ENCODE measurements around the gene SLC15A4. TPM values are rescaled to one million over a fixed set of nuclear protein-coding genes. Genes with fewer than 3 reads are reported as not detected.

SLC15A4 gene
- total RNA-seq, 1 experiment from 2014 or later = 23.2 TPM

DNA sequence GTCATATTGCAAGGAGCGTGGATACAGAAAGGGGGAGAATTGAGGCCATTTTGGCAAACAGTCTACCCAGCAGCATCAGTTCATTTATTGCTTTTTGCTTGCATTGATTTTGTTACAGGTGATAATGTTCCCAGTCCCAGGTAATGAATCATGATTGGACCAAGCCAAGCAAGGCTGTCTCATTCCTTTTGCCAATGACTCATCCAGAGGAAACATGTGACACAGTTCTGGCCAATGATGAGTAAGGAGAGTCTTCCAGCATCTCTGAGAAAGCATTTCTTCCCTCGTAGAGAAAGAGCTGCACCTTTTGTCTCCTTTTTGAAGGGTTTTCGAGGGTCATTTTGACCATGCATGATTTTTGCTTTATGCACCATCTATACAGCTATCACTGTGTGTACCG lies 68.2 kb downstream of the SLC15A4 start:
- DNase-seq (ENCODE audit: low read depth) = no peak

DNA sequence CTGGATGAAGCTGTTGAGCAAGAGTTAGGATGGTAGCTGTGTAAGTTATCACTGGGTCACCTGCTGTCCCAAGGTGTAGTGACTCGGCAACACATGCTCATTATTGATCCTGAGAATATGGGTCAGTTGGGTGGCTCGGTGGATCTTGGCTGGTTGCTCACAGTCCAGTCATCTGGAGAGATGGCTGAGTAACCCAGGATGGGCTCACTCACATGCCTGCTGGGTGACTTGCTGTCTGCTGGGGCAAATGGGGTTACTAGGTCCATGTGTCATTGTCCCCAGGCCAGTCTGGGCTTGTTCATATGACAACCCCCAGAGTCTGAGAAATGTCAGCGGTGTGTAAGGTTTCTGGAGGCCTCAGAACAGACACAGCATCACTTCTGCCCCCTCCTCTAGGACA lies 69.5 kb downstream of the SLC15A4 start:
- DNase-seq (ENCODE audit: low read depth) = no peak

DNA sequence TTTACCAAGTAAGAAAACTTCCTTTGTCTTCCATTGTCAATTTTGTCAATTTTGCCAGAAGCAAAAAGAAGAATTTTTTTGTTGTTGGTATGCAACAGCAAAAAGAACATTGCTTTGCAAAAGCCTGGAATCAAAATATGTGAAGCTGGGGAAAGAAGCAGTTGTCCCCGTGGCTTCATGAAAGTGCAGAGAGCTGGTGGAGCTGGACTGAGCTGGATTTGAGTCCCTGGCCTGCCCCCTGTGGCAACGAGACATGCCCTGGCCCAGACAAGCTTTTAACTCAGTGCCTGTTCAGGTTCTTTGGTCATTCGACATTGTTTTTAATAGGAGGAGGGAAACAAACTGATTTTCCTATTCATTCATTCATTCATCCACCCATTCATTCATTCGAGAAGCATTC lies 70.3 kb downstream of the SLC15A4 start:
- DNase-seq (ENCODE audit: low read depth) = no peak

DNA sequence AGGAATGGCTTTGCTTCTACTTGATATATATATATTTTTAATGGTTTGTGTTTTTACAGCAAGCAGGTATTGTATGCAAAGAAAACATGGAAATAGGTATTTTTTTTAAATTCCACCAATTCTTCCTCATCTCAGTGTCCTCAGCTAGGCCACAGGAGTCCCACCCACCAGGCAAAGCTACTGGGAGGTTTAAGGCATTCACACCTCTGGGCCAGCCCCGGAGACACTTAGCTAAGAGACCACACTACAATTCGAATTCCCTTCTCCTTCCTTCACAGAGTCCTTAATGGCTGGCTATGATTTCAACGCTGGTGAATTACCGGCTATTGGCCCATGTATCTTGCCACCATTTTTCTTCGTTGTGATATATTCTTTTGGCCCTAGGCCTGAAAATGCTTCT lies 71.4 kb downstream of the SLC15A4 start:
- DNase-seq (ENCODE audit: low read depth) = no peak

DNA sequence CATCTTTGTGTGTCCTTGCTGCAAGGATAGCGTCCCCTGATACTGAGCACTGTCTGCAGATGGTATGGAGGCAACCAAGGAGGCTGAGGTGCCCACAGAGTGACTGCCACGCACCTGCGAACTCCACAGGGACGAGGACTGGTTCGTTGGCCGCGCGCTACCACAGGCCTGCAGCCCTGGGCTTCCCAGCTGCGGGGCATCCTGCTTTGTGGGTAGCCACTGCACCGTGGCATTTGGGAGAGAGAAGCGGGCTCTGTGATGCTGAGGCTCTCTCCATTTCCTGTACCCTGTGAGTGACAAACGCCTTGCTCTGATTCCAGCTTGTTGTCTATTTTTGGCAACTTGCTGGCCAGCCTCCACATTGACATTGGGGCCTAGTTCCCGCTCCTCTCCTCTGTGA lies 76.3 kb downstream of the SLC15A4 start:
- no peak for DNase-seq (ENCODE audit: low read depth)

DNA sequence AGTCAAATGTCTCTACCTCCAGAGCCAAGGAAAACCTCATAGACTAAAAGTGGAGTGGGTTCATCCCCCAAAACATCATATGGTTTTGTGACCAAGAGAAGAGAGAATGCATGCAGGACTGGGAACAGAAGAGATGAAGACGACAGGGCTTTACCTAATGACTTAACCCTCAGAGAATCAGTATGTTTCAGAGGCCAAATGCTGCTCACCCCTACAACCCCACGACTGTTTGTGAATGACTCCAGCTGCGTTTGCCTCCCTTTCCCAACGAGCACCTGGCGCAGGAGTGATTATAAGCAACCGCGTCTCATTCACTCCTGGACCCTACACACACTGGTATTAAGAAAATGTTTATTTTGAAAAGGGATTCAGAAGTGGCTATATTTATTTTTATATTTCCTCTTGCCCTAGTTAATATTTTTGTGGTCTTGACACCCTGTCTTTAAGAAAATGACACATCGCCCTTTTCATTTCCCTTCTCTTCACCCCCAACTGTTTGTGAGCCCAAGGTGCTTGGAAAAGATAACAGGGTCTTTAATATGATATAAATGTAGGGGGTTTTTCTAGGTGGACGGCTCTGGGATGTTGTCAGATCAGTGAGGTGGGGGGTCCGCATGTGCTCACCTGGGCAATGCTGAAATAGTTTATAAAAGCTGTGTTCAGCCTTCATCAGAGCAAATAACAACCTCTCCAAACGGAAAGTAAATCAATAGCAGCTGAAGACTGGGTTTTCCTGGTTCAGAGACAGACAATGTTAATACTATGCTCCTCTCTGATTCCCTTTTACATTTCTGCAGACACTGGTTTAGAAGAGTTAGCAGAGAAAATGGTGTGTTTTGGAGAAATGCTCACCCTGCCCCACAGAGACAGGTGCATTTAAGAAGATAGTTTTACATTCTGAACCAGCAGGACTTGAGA lies 77.7 kb downstream of the SLC15A4 start:
- DNase-seq (ENCODE audit: low read depth) = no peak

DNA sequence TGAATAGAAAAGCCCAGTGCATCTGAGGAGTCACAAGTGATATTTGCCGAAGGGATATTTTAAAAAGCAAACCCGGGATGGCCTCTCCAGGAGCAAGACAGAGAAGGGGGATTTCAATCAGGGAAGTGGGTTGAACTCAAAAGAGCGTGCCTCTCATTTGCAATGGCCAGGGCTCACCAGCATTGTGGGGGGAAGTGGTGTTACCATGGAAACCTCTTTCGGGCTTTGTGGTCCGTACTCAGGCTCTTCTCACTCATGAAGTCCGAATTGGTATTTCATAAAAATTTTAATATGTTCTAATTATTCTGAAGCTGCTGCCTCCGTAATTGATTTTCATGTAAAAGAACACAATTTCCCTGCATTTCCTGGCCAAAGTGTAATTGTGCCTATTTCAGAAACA lies 79.8 kb downstream of the SLC15A4 start:
- no peak for DNase-seq (ENCODE audit: low read depth)

Other genes starting within 250 kb of the SLC15A4 start
- not detected in 2 replicates for gene GLT1D1, start 29.5 kb upstream of the SLC15A4 start, total RNA-seq (2014; rRNA removed; shearing (Covaris generic))

Data from RPMI7951 (cell line).